ENCODE results near the gene SORL1. TPM values are rescaled to one million over a fixed set of nuclear protein-coding genes. Genes with fewer than 3 reads are reported as not detected.

The SORL1 gene
- total RNA-seq, 2 experiments from 2014 or later = 228 to 411 TPM

DNA sequence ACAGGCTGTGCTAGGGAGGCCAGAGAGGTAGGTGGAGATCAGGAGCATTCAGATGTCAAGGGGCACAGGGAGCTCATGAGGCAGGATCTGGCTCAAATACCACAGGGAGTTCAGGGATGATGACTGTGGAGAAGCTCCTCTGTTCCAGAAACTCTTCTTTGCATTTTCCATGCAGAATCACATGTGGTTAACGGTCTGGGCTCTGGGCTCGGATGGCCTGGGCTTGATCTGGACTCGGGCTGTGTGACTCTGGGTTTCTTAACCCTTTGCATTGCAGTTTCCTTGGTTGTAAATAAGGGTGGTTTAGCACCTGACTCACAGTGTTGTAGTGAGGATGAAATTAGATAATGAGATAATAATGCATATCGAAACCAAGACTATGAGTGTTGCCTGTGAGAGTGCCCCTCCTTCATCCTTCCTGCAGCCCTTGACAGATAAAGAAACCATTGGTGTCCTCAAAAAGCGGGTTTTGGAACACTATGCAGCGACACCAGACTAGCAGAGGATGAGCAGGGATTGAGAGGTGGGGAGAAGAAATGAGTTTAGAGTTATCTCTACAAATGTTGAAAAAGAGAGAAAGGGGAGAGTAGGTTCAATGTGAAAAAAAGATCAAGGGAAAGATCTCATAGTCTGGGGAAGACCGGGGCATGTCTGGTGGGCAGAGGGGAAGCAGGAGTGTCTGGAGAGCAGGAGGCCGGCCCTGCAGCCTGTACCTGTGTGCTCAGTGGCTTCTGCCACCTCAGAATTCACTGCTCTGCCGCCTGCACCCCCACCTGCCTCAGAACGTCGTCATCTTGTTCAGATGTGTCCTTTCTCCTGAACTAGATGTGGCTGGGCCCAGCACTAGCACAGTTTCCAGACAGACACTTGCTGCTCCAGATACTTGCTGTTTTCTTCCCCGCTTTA lies 198.5 kb downstream of the SORL1 start:
- intact Hi-C loops (cut with micrococcal nuclease; ENCODE audit: unreplicated experiment) = no loop called here
- no peaks in the 10 kb centered on the region for H3K9me3 ChIP-seq (ENCODE audit: low read length)
- no peak overlapping the region for H3K4me2 ChIP-seq (ENCODE audit: low read length)
- no peaks in the 10 kb centered on the region for H3K79me2 ChIP-seq (ENCODE audit: insufficient read depth, low read depth, low read length)
- H3K4me1 ChIP-seq (ENCODE audit: insufficient read depth, low read length, poor library complexity, severe bottlenecking) = peaks cover 7% of the 10 kb centered on the region
- H3K36me3 ChIP-seq (ENCODE audit: insufficient read depth, low read length) = no peaks in the 10 kb centered on the region
- POLR2A ChIA-PET = no interaction called here
- H3K9me2 ChIP-seq (ENCODE audit: insufficient read depth, low read length) = no peaks in the 10 kb centered on the region
- no peak for DNase-seq (ENCODE audit: low spot score)
- no peak for TF ChIP-seq EZH2phosphoT487 (IDR thresholded peaks at IDR 0.05; ENCODE audit: borderline replicate concordance, low read depth, low read length)
- TF ChIP-seq, protein P1, sequence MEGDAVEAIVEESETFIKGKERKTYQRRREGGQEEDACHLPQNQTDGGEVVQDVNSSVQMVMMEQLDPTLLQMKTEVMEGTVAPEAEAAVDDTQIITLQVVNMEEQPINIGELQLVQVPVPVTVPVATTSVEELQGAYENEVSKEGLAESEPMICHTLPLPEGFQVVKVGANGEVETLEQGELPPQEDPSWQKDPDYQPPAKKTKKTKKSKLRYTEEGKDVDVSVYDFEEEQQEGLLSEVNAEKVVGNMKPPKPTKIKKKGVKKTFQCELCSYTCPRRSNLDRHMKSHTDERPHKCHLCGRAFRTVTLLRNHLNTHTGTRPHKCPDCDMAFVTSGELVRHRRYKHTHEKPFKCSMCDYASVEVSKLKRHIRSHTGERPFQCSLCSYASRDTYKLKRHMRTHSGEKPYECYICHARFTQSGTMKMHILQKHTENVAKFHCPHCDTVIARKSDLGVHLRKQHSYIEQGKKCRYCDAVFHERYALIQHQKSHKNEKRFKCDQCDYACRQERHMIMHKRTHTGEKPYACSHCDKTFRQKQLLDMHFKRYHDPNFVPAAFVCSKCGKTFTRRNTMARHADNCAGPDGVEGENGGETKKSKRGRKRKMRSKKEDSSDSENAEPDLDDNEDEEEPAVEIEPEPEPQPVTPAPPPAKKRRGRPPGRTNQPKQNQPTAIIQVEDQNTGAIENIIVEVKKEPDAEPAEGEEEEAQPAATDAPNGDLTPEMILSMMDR (conservative IDR thresholded peaks at IDR 0.05; ENCODE audit: low read length) = no peak
- BruUV-seq (replicated peaks) = no TSS peak
- H3K27ac ChIP-seq (ENCODE audit: low read depth, low read length, poor library complexity, severe bottlenecking) = no peak overlapping the region
- no peaks in the 10 kb centered on the region for H4K20me1 ChIP-seq (ENCODE audit: insufficient read depth, low read length)
- CTCF ChIA-PET (ENCODE audit: unreplicated experiment) = interaction anchor here (0.5 kb wide), 1 partner anchor 165 kb away, joined by 3 read pairs; no protein-coding TSS in a partner anchor
- H2AFZ ChIP-seq (ENCODE audit: low read length) = no peak overlapping the region
- no peak overlapping the region for H3K4me3 ChIP-seq (ENCODE audit: low read depth, low read length, poor library complexity, severe bottlenecking)

DNA sequence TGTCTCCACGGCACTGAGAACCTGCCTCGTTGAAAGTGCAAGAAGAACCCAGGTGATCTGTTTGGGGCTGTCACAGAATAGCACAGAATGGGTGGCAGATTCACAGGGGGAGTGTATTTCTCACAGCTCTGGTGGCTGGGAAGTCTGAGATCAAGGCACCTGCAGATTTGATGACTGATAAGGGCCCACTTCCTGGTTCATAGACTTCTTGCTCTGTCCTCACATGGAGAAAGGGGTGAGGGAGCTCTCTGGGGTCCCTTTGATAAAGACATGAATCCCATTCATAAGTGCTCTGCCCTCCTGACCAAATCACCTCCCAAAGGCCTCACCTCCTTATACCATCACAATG lies 199.1 kb downstream of the SORL1 start:
- no peaks in the 10 kb centered on the region for H3K79me2 ChIP-seq (ENCODE audit: insufficient read depth, low read depth, low read length)
- POLR2A ChIA-PET = no interaction called here
- no peaks in the 10 kb centered on the region for H3K36me3 ChIP-seq (ENCODE audit: insufficient read depth, low read length)
- H4K20me1 ChIP-seq (ENCODE audit: insufficient read depth, low read length) = no peaks in the 10 kb centered on the region
- CTCF ChIA-PET (ENCODE audit: unreplicated experiment) = no interaction called here
- intact Hi-C loops (cut with micrococcal nuclease; ENCODE audit: unreplicated experiment) = no loop called here
- H3K9me2 ChIP-seq (ENCODE audit: insufficient read depth, low read length) = no peaks in the 10 kb centered on the region
- no peak overlapping the region for H3K27ac ChIP-seq (ENCODE audit: low read depth, low read length, poor library complexity, severe bottlenecking)
- H3K4me3 ChIP-seq (ENCODE audit: low read depth, low read length, poor library complexity, severe bottlenecking) = no peak overlapping the region
- H3K4me2 ChIP-seq (ENCODE audit: low read length) = no peak overlapping the region
- H2AFZ ChIP-seq (ENCODE audit: low read length) = no peak overlapping the region
- peaks cover 12% of the 10 kb centered on the region for H3K4me1 ChIP-seq (ENCODE audit: insufficient read depth, low read length, poor library complexity, severe bottlenecking)
- BruUV-seq (replicated peaks) = no TSS peak
- TF ChIP-seq, protein P1 (conservative IDR thresholded peaks at IDR 0.05; ENCODE audit: low read length) = no peak
- no peak for DNase-seq (ENCODE audit: low spot score)
- H3K9me3 ChIP-seq (ENCODE audit: low read length) = no peaks in the 10 kb centered on the region

DNA sequence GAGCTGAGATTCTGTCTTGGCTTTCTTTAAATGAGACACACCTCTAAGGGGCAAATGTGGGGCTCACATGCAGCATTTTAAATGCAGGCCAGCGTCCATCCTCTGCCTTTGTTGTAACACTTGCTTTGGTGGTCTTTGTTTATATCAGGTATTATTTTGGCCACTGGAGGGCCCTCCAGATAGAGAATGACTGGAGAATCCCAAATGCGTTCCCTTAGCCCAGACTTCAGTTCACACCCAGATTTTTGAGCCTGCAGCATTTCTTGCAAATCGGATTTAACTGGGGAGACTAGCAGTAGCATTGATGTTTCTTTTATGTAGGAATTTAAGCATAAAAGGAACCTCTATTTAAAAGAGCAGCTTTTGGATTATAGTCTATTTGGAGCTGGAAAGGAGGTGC lies 200.9 kb downstream of the SORL1 start:
- Histone ChIP-seq H3K9me3 (ENCODE audit: low read length) (no peaks in the 10 kb centered on the region), H3K4me1 (ENCODE audit: insufficient read depth, low read length, poor library complexity, severe bottlenecking) (peaks cover 13% of the 10 kb centered on the region), H4K20me1 (ENCODE audit: insufficient read depth, low read length) (no peaks in the 10 kb centered on the region), H3K9me2 (ENCODE audit: insufficient read depth, low read length) (no peaks in the 10 kb centered on the region), H3K4me2 (ENCODE audit: low read length) (no peak overlapping the region), H3K27ac (ENCODE audit: low read depth, low read length, poor library complexity, severe bottlenecking) (no peak overlapping the region), H3K79me2 (ENCODE audit: insufficient read depth, low read depth, low read length) (no peaks in the 10 kb centered on the region), H3K36me3 (ENCODE audit: insufficient read depth, low read length) (no peaks in the 10 kb centered on the region), H3K4me3 (ENCODE audit: low read depth, low read length, poor library complexity, severe bottlenecking) (no peak overlapping the region), H2AFZ (ENCODE audit: low read length) (no peak overlapping the region)
- no TSS peak for BruUV-seq (replicated peaks)
- TF ChIP-seq, protein P1 (conservative IDR thresholded peaks at IDR 0.05; ENCODE audit: low read length) = peak; percentile 72
- no peak for TF ChIP-seq EZH2phosphoT487 (IDR thresholded peaks at IDR 0.05; ENCODE audit: borderline replicate concordance, low read depth, low read length)
- peak; percentile 9 for DNase-seq (ENCODE audit: low spot score)
- POLR2A ChIA-PET = no interaction called here
- intact Hi-C loops (cut with micrococcal nuclease; ENCODE audit: unreplicated experiment) = no loop called here
- CTCF ChIA-PET (ENCODE audit: unreplicated experiment) = no interaction called here

Data from OCI-LY7 (cell line).